HG03521 (cell line): Measurements from ENCODE around the gene DIS3L2.
"Not testable (repeated sequence)": the region's sequence is repeated elsewhere in the genome, so short reads cannot be mapped to it uniquely, and the experiment has no call there.

Experiments used
- ATAC-seq: cut with Tn5 transposase; IDR thresholded peaks from one replicate; pipeline ENCODE4 v1.9.1; 2021; ENCODE audit warnings: mild to moderate bottlenecking, moderate library complexity; ENCODE audit not compliant: unreplicated experiment

Gene DIS3L2

GRCh38 chr2:232328516-232329460 is 367.3 kb downstream of the DIS3L2 start:
- ATAC-seq, result no peak

- no peak for ATAC-seq
Measured at GRCh38 chr2:232329716-232330067, 368.2 kb downstream of the DIS3L2 start.

GRCh38 chr2:232330068-232330999 is 368.8 kb downstream of the DIS3L2 start:
- no peak for ATAC-seq

GRCh38 chr2:232331061-232331460 is 369.5 kb downstream of the DIS3L2 start:
- not testable (repeated sequence) for ATAC-seq

GRCh38 chr2:232331641-232332040 is 370.1 kb downstream of the DIS3L2 start:
- not testable (repeated sequence) for ATAC-seq

GRCh38 chr2:232332244-232332939 is 370.9 kb downstream of the DIS3L2 start:
- not testable (repeated sequence) for ATAC-seq

GRCh38 chr2:232332940-232333259 is 371.4 kb downstream of the DIS3L2 start:
- no peak for ATAC-seq

- ATAC-seq, result no peak
Measured at GRCh38 chr2:232333361-232334135, 372.0 kb downstream of the DIS3L2 start.

GRCh38 chr2:232334136-232334884 is 372.8 kb downstream of the DIS3L2 start:
- ATAC-seq, result not testable (repeated sequence)

- not testable (repeated sequence) for ATAC-seq
Measured at GRCh38 chr2:232334885-232335205, 373.3 kb downstream of the DIS3L2 start.

- ATAC-seq, result not testable (repeated sequence)
Measured at GRCh38 chr2:232335206-232335858, 373.8 kb downstream of the DIS3L2 start.

GRCh38 chr2:232335859-232336215 is 374.3 kb downstream of the DIS3L2 start:
- no peak for ATAC-seq

GRCh38 chr2:232336241-232336736 is 374.8 kb downstream of the DIS3L2 start:
- ATAC-seq, result no peak

GRCh38 chr2:232336981-232337720 is 375.6 kb downstream of the DIS3L2 start:
- ATAC-seq, result no peak

- ATAC-seq, result not testable (repeated sequence)
Measured at GRCh38 chr2:232338094-232338758, 376.7 kb downstream of the DIS3L2 start.

GRCh38 chr2:232338759-232339106 is 377.2 kb downstream of the DIS3L2 start:
- no peak for ATAC-seq

GRCh38 chr2:232339121-232340081 is 377.9 kb downstream of the DIS3L2 start:
- ATAC-seq, result no peak
